Fibroblast of mammary gland (primary cell): ENCODE results near the gene PRKAR1B.

Source experiments
- DNase-seq: peaks from one replicate; pipeline ENCODE4 v3.0.0-alpha.2; 2010; ENCODE audit warnings: low read depth
- H3K4me3 ChIP-seq: 2 replicates; pipeline ENCODE4 v1.5.1; 2011; ENCODE audit warnings: low read depth, mild to moderate bottlenecking, low read length, moderate library complexity; ENCODE audit not compliant: control insufficient read depth
- CTCF ChIP-seq: conservative IDR thresholded peaks from 2 replicates; pipeline ENCODE4 v1.5.1; 2011; ENCODE audit warnings: low read depth, low read length, inconsistent platforms; ENCODE audit not compliant: control insufficient read depth, insufficient read depth

The PRKAR1B gene

GRCh38 chr7:666454-667292, 60.4 kb downstream of the PRKAR1B start:
- DNase-seq, result no peak
- TF ChIP-seq CTCF, result no peak
- no peak overlapping the region for H3K4me3 ChIP-seq

- no peak overlapping the region for H3K4me3 ChIP-seq
- peak; percentile 27 for TF ChIP-seq CTCF
- peak; percentile 16 for DNase-seq
Observed at GRCh38 chr7:665736-666453, 61.2 kb downstream of the PRKAR1B start.

- TF ChIP-seq CTCF, result no peak
- DNase-seq, result peak; percentile 25
- no peak overlapping the region for H3K4me3 ChIP-seq
Observed at GRCh38 chr7:664997-665735, 61.9 kb downstream of the PRKAR1B start.

GRCh38 chr7:664402-664775, 62.7 kb downstream of the PRKAR1B start:
- no peak for DNase-seq
- H3K4me3 ChIP-seq, result no peak overlapping the region
- TF ChIP-seq CTCF, result no peak

- TF ChIP-seq CTCF, result no peak
- DNase-seq, result no peak
- H3K4me3 ChIP-seq, result no peak overlapping the region
Observed at GRCh38 chr7:662576-662975, 64.5 kb downstream of the PRKAR1B start.

- no peak overlapping the region for H3K4me3 ChIP-seq
- DNase-seq, result no peak
- TF ChIP-seq CTCF, result no peak
Observed at GRCh38 chr7:659996-660395, 67.1 kb downstream of the PRKAR1B start.
